Measurements from ENCODE around the gene METTL24. TPM values are rescaled to one million over a fixed set of nuclear protein-coding genes. Genes with fewer than 3 reads are reported as not detected.
"Not testable (repeated sequence)": the region's sequence is repeated elsewhere in the genome, so short reads cannot be mapped to it uniquely, and the experiment has no call there.

The METTL24 gene
- total RNA-seq, 2 donors from 2014 or later: 12.1 to 27.6 TPM

GRCh38 chr6:110353457-110354001 is 4.6 kb downstream of the METTL24 start:
- TF ChIP-seq CTCF (IDR thresholded peaks at IDR 0.05): no peak
- ATAC-seq (ENCODE audit: insufficient number of reproducible peaks, low FRiP score, low read depth) (peak; percentile 62), DNase-seq (ENCODE audit: low spot score) (no peak)
- H3K9me3 ChIP-seq: no peaks in the 10 kb centered on the region
- H3K4me3 ChIP-seq: peak overlapping the region; percentile 14
- H3K27me3 ChIP-seq (replicated peaks; ENCODE audit: insufficient read depth): no peaks in the 10 kb centered on the region
- H3K36me3 ChIP-seq: no peaks in the 10 kb centered on the region
- peaks cover 13 to 62% of the 10 kb centered on the region in 2 donors for H3K4me1 ChIP-seq (ENCODE audit: control insufficient read depth in 1 of 2, low read depth in 2 of 2)
- peak overlapping the region; percentile 80 to 83 for H3K27ac ChIP-seq

- H3K27me3 ChIP-seq (replicated peaks; ENCODE audit: insufficient read depth): no peaks in the 10 kb centered on the region
- H3K27ac ChIP-seq: peak overlapping the region; percentile 80 to 83
- ATAC-seq (ENCODE audit: insufficient number of reproducible peaks, low FRiP score, low read depth) (no peak), DNase-seq (ENCODE audit: low spot score) (no peak)
- no peaks in the 10 kb centered on the region for H3K36me3 ChIP-seq
- H3K4me1 ChIP-seq (ENCODE audit: control insufficient read depth in 1 of 2, low read depth in 2 of 2): peaks cover 13 to 61% of the 10 kb centered on the region in 2 donors
- no peaks in the 10 kb centered on the region for H3K9me3 ChIP-seq
- H3K4me3 ChIP-seq: peak overlapping the region; percentile 14
- no peak for TF ChIP-seq CTCF (IDR thresholded peaks at IDR 0.05)
These were observed 5.4 kb downstream of the METTL24 start for GRCh38 chr6:110352563-110353262.

DNA sequence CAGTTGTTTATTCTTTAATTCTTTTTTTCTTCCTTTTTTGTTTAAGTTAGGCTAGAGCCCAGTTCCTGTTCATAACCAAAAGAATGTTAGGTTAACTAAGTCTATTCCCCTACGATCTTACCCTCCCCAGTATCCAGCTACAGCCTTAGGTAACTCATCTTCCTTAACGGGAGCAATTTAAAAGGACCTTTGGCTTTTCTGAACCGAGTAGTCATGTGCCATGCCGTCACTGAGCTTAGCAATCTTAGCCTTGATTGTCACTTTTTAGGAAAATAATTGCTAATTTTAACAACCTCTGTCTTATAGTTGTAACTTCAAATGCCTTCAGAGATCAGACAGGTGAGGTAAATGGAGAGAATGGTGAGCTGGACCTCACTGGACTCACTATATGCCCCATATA is 6.2 kb downstream of the METTL24 start:
- Histone ChIP-seq H3K36me3 (no peaks in the 10 kb centered on the region), H3K4me1 (ENCODE audit: control insufficient read depth in 1 of 2, low read depth in 2 of 2) (peaks cover 13 to 57% of the 10 kb centered on the region in 2 donors), H3K9me3 (no peaks in the 10 kb centered on the region), H3K4me3 (no peak overlapping the region), H3K27me3 (replicated peaks; ENCODE audit: insufficient read depth) (no peaks in the 10 kb centered on the region), H3K27ac (peak overlapping the region; percentile 80 to 83)
- no peak for TF ChIP-seq CTCF (IDR thresholded peaks at IDR 0.05)
- no peak for ATAC-seq (ENCODE audit: insufficient number of reproducible peaks, low FRiP score, low read depth)
- no peak for DNase-seq (ENCODE audit: low spot score)

GRCh38 chr6:110351546-110351945 is 6.6 kb downstream of the METTL24 start:
- ATAC-seq (ENCODE audit: insufficient number of reproducible peaks, low FRiP score, low read depth) (no peak), DNase-seq (ENCODE audit: low spot score) (no peak)
- Histone ChIP-seq H3K4me3 (no peak overlapping the region), H3K27ac (peak overlapping the region in 1 of 2 donors; percentile 80), H3K36me3 (no peaks in the 10 kb centered on the region), H3K4me1 (ENCODE audit: control insufficient read depth in 1 of 2, low read depth in 2 of 2) (peaks cover 13 to 52% of the 10 kb centered on the region in 2 donors), H3K27me3 (replicated peaks; ENCODE audit: insufficient read depth) (no peaks in the 10 kb centered on the region), H3K9me3 (no peaks in the 10 kb centered on the region)
- TF ChIP-seq CTCF (IDR thresholded peaks at IDR 0.05): no peak

DNA sequence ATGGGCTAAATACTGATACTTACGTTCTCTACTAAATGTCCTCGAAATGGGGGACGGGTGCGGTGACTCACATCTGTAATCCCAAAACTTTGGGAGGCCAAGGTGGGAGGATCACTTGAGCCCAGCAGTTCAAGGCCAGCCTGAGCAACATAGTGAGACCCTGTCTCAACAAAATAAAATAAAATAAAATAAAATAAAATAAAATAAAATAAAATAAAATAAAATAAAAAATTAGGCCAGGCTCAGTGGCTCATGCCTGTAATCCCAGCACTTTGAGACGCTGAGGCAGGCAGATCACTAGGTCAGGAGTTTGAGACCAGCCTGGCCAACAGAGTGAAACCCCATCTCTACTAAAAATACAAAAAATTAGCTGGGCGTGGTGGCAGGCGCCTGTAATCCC is 7.6 kb downstream of the METTL24 start:
- DNase-seq (ENCODE audit: low spot score); H3K9me3 ChIP-seq; ATAC-seq (ENCODE audit: insufficient number of reproducible peaks, low FRiP score, low read depth); H3K27me3 ChIP-seq (replicated peaks; ENCODE audit: insufficient read depth); H3K27ac ChIP-seq; H3K4me3 ChIP-seq; H3K36me3 ChIP-seq: not testable (repeated sequence)
- H3K4me1 ChIP-seq (ENCODE audit: control insufficient read depth in 1 of 2, low read depth in 2 of 2): peaks cover 10 to 43% of the 10 kb centered on the region in 2 donors
